Neural progenitor cell (in vitro differentiated cells): ENCODE results near the gene IFNA7.
"Not testable (repeated sequence)": the region's sequence is repeated elsewhere in the genome, so short reads cannot be mapped to it uniquely, and the experiment has no call there.

ENCODE experiments used
- EZH2 ChIP-seq: fragments of 200-600 bp; sonication (generic); IDR thresholded peaks from 2 replicates; pipeline ENCODE4 v1.6.1; 2017; ENCODE audit warnings: antibody characterized with exemption, mild to moderate bottlenecking, moderate library complexity
- EZH2phosphoT487 ChIP-seq: fragments of 200-600 bp; sonication (generic); IDR thresholded peaks from 2 replicates; pipeline ENCODE4 v1.6.1; 2017; ENCODE audit warnings: antibody characterized with exemption
- TF ChIP-seq, protein P1 (sequence below): fragments of 200-600 bp; sonication (generic); IDR thresholded peaks from 2 replicates; pipeline ENCODE4 v1.5.1; 2017; ENCODE audit warnings: antibody characterized with exemption, mild to moderate bottlenecking

DNA sequence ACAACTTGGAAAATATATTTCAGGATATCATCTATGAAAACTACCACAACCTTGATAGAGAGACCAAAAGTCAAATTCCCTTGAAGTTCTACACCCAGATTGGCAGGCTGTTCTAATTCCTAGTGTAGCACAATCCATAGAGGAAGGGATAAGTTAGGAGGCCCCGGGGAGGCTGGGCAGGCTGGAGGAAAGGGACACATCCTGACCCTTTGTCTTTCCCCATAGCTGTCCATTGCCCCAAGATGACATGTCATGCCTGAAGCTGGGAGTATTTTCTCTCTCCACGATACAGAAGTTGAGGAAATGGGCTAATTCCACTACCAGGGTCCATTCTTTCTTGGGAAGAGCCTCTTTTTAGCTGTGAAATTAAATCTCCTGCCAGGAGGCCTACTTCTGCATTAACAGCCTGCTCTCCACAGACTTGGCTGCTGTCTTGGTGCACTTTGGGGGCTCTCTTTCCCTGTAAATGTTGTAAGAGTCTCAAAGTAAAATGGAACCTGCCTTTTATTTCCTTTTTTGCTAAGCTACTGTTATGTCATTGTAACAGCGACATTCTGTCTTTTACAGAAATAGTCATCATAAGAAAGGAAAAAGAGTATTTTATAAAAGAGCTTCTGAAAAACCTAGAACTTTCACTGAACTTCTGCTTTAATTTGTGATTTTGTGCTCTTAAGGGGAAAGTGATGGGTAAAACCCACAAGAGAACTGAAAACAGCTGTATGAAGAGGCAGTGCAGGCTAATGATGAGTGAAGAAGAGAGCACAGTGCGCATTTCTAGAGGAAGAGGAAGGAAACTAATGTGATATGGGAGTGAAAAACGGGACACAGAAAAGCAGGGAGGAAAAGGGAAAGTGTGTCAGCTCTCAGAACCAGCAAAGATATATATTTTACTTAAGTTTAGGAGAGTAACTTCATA, 11.7 kb upstream of the IFNA7 start:
- TF ChIP-seq, protein P1, sequence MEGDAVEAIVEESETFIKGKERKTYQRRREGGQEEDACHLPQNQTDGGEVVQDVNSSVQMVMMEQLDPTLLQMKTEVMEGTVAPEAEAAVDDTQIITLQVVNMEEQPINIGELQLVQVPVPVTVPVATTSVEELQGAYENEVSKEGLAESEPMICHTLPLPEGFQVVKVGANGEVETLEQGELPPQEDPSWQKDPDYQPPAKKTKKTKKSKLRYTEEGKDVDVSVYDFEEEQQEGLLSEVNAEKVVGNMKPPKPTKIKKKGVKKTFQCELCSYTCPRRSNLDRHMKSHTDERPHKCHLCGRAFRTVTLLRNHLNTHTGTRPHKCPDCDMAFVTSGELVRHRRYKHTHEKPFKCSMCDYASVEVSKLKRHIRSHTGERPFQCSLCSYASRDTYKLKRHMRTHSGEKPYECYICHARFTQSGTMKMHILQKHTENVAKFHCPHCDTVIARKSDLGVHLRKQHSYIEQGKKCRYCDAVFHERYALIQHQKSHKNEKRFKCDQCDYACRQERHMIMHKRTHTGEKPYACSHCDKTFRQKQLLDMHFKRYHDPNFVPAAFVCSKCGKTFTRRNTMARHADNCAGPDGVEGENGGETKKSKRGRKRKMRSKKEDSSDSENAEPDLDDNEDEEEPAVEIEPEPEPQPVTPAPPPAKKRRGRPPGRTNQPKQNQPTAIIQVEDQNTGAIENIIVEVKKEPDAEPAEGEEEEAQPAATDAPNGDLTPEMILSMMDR: peak; percentile 59
- not testable (repeated sequence) for TF ChIP-seq EZH2phosphoT487, EZH2
